ENCODE results near the gene CYBRD1. TPM values are rescaled to one million over a fixed set of nuclear protein-coding genes. Genes with fewer than 3 reads are reported as not detected.

The CYBRD1 gene
- polyA plus RNA-seq, 2 of the 4 experiments (the other 2 are of a cell fraction) = 30.5 to 46.6 TPM

GRCh38 chr2:171509945-171510731, 12.1 kb upstream of the CYBRD1 start (continued):
- TF ChIP-seq FOSB (CRISPR knock-in tag; IDR thresholded peaks at IDR 0.05) (no peak), RAD21 (conservative IDR thresholded peaks at IDR 0.05 in 1 of 2, IDR thresholded peaks at IDR 0.05 in 1 of 2) (no peak), ZNF302 (CRISPR knock-in tag; IDR thresholded peaks at IDR 0.05) (no peak), CEBPB (IDR thresholded peaks at IDR 0.05) (no peak)
- TF ChIP-seq, protein P1, sequence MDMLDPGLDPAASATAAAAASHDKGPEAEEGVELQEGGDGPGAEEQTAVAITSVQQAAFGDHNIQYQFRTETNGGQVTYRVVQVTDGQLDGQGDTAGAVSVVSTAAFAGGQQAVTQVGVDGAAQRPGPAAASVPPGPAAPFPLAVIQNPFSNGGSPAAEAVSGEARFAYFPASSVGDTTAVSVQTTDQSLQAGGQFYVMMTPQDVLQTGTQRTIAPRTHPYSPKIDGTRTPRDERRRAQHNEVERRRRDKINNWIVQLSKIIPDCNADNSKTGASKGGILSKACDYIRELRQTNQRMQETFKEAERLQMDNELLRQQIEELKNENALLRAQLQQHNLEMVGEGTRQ (IDR thresholded peaks at IDR 0.05) = no peak

DNA sequence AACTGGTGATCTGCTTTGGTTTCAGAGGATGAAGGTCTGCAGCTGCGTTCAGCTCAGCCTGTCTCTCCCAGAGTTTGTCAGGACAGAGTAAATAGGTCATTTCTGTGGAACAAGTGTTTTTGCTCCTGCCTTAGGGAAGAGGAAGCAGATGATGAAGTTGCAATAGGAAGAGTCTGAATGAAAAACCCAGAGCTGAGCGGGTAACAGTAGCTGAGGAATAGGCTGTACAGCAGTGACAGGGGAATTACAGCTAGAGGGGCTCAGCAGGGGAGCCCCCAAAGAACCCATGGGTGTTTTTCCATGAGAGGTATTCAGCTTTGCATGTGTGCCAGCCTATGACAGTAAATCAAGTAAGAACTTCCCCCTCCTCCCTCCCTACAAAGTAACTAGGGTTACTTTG, 10.3 kb upstream of the CYBRD1 start:
- Histone ChIP-seq H3K4me2 (no peak overlapping the region), H3K27ac (no peak overlapping the region), H3K4me3 (no peak overlapping the region), H3K4me1 (peaks cover 9% of the 10 kb centered on the region; the same call in 1 of the 3 replicates), H3K9me3 (no peaks in the 10 kb centered on the region)
- TF ChIP-seq POLR2A (IDR thresholded peaks at IDR 0.05; ENCODE audit: low read length) (no peak), PHF8 (IDR thresholded peaks at IDR 0.05; ENCODE audit: borderline replicate concordance, low read depth) (no peak), KDM1A (IDR thresholded peaks at IDR 0.05; ENCODE audit: low read depth) (no peak), RCOR1 (IDR thresholded peaks at IDR 0.05; ENCODE audit: low read depth, low read length) (no peak), JUN (IDR thresholded peaks at IDR 0.05) (no peak), RARB (CRISPR knock-in tag; IDR thresholded peaks at IDR 0.05) (no peak), HOXA7 (CRISPR knock-in tag; IDR thresholded peaks at IDR 0.05) (no peak)
- TF ChIP-seq, protein P2, sequence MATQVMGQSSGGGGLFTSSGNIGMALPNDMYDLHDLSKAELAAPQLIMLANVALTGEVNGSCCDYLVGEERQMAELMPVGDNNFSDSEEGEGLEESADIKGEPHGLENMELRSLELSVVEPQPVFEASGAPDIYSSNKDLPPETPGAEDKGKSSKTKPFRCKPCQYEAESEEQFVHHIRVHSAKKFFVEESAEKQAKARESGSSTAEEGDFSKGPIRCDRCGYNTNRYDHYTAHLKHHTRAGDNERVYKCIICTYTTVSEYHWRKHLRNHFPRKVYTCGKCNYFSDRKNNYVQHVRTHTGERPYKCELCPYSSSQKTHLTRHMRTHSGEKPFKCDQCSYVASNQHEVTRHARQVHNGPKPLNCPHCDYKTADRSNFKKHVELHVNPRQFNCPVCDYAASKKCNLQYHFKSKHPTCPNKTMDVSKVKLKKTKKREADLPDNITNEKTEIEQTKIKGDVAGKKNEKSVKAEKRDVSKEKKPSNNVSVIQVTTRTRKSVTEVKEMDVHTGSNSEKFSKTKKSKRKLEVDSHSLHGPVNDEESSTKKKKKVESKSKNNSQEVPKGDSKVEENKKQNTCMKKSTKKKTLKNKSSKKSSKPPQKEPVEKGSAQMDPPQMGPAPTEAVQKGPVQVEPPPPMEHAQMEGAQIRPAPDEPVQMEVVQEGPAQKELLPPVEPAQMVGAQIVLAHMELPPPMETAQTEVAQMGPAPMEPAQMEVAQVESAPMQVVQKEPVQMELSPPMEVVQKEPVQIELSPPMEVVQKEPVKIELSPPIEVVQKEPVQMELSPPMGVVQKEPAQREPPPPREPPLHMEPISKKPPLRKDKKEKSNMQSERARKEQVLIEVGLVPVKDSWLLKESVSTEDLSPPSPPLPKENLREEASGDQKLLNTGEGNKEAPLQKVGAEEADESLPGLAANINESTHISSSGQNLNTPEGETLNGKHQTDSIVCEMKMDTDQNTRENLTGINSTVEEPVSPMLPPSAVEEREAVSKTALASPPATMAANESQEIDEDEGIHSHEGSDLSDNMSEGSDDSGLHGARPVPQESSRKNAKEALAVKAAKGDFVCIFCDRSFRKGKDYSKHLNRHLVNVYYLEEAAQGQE (IDR thresholded peaks at IDR 0.05) = no peak
- TF ChIP-seq, protein P3, sequence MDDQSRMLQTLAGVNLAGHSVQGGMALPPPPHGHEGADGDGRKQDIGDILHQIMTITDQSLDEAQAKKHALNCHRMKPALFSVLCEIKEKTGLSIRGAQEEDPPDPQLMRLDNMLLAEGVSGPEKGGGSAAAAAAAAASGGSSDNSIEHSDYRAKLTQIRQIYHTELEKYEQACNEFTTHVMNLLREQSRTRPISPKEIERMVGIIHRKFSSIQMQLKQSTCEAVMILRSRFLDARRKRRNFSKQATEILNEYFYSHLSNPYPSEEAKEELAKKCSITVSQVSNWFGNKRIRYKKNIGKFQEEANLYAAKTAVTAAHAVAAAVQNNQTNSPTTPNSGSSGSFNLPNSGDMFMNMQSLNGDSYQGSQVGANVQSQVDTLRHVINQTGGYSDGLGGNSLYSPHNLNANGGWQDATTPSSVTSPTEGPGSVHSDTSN (IDR thresholded peaks at IDR 0.05) = no peak
- ATAC-seq (no peak), DNase-seq (ENCODE audit: low read depth in 1 of 2, low spot score in 1 of 2) (no peak), FAIRE-seq (no peak)
- WGBS (ENCODE audit: missing lambda C conversion rate) = 70% methylated on average over 2 of the region's 2 CpGs
- POLR2A ChIA-PET = no interaction called here
- CTCF ChIA-PET = interaction anchor here (0.6 kb wide), 1 partner anchor 1385 kb away, joined by 3 read pairs; no protein-coding TSS in a partner anchor

DNA sequence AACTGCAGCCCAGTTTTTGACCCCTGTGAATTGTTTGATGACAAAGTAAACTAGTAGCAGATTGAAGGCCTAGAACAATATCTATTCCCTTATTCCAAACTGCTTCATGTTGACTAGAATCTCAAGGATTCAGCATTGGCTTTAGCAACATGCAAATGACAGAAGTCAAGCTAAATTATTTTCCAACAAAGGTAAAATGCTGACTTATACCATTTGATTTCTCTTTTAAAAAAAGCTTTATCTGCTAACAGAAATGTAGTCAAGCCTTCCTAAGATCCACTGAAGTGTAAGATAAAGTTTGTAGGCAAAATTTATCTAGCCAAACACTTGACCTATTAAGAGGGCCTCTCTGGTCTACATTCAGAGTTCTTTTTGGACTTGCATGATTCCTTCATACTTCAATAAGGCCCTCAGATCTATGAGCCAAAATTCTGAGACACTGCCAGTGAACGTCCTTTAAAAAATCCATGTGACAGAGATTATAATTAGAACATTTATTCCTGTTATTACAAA, 9.5 kb upstream of the CYBRD1 start:
- H3K9me3 ChIP-seq = no peaks in the 10 kb centered on the region
- H3K27ac ChIP-seq = no peak overlapping the region
- H3K4me3 ChIP-seq = no peak overlapping the region
- WGBS (ENCODE audit: missing lambda C conversion rate) = 63% methylated on average over 1 of the region's 1 CpG
- ChIA-PET POLR2A (no interaction called here), CTCF (no interaction called here)
- no peak overlapping the region for H3K4me2 ChIP-seq
- ATAC-seq (no peak), FAIRE-seq (no peak), DNase-seq (ENCODE audit: low read depth in 1 of 2, low spot score in 1 of 2) (no peak)
- no peak for TF ChIP-seq FOSB (CRISPR knock-in tag; IDR thresholded peaks at IDR 0.05)
- TF ChIP-seq MAFK (IDR thresholded peaks at IDR 0.05; ENCODE audit: partially characterized antibody) = peak; percentile 1
- peaks cover 9% of the 10 kb centered on the region; the same call in 1 of the 3 replicates for H3K4me1 ChIP-seq

All from A549 (cell line).